Erythroblast (primary cell): ENCODE results near the gene RASSF5.

ENCODE experiments used
- GATA1 ChIP-seq: IDR thresholded peaks from 2 replicates; pipeline ENCODE4 v1.6.1; 2011; ENCODE audit warnings: low read depth, mild to moderate bottlenecking, control low read depth, low read length, moderate library complexity
- POLR2A ChIP-seq: IDR thresholded peaks from 2 replicates; pipeline ENCODE4 v1.6.1; 2011; ENCODE audit warnings: mild to moderate bottlenecking, low read length

DNA sequence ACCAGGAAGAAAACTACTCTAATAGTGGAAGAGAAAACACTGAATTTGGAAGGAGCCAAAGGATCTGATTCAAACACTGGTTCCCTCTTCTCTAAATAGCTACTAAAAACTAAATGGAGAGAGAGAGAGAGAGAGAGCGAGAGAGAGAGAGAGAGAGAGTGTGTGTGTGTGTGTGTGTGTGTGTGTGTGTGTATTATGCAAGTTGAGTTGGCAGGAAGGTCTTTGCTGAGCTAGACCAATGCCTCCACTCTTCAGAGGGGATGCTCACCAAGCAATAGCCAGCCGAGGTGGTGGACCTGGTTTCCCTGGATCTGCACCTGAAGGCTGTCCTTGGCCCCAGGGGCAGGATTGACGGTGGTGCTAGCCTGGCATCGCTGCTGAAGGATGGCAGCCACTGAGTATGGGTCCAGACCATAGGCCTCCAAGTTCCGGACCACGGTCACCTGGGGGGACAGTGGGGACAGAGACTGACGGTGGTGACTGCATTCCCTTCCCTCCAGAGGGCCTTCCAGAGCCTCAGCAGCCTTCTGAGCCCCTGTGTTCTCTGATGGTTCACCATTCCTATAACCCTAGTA is 86.1 kb downstream of the RASSF5 start:
- TF ChIP-seq POLR2A (no peak), GATA1 (no peak)
